Right lobe of liver (tissue), 4 donors: ENCODE results near the gene PXMP4.

ENCODE experiments used
- POLR2A ChIP-seq: fragments of 450-650 bp; IDR thresholded peaks from one replicate; pipeline ENCODE4 v1.6.1; 2017; ENCODE audit warnings: antibody characterized with exemption, mild to moderate bottlenecking
- TF ChIP-seq, protein P1 (sequence below), 4 donors: fragments of 200-600 bp in 3 of 4; fragments of 450-650 bp in 1 of 4; IDR thresholded peaks; one replicate each; pipeline versions ENCODE4 v1.5.1 to v1.8.0; 2016 to 2022; ENCODE audit warnings: antibody characterized with exemption in 4 of 4, mild to moderate bottlenecking in 2 of 4
- donor health status: DM: no; HTN: no; CAD: no.
- donor health status: DM: no; HTN: no; CAD: no.
- donor health status: DM: no; HTN: yes; CAD: no.

- no peak for TF ChIP-seq POLR2A
- TF ChIP-seq, protein P1, sequence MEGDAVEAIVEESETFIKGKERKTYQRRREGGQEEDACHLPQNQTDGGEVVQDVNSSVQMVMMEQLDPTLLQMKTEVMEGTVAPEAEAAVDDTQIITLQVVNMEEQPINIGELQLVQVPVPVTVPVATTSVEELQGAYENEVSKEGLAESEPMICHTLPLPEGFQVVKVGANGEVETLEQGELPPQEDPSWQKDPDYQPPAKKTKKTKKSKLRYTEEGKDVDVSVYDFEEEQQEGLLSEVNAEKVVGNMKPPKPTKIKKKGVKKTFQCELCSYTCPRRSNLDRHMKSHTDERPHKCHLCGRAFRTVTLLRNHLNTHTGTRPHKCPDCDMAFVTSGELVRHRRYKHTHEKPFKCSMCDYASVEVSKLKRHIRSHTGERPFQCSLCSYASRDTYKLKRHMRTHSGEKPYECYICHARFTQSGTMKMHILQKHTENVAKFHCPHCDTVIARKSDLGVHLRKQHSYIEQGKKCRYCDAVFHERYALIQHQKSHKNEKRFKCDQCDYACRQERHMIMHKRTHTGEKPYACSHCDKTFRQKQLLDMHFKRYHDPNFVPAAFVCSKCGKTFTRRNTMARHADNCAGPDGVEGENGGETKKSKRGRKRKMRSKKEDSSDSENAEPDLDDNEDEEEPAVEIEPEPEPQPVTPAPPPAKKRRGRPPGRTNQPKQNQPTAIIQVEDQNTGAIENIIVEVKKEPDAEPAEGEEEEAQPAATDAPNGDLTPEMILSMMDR (IDR thresholded peaks at IDR 0.05), result no peak
Measured at GRCh38 chr20:33736962-33737361, 16.9 kb upstream of the PXMP4 start.
